ENCODE results near the gene MON2. TPM values are rescaled to one million over a fixed set of nuclear protein-coding genes. Genes with fewer than 3 reads are reported as not detected.

Gene MON2
- total and polyA plus RNA-seq, 2 donors (not counting 1 experiment from before 2014, with no cell fraction given), result 12.3 to 43.8 TPM

DNA sequence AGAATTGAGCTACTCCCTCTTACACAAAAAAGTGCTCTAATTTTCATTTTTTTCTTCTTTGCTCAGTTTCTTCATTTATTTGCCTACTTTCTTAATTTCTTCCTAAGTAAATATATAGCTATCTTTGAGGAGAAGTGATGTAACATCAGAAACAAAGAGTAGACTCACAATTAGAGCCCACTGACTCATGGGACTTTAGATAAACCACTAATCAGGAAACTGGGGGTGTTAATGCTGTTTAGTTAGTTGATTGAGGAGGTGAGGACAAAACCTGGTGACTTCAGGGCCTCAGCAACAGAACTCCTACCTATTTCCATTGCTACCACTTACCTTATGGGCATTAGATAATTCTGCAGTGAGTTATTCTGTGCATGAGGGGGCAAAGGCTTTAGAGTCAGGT is 151.7 kb downstream of the MON2 start:
- TF ChIP-seq EZH2 (IDR thresholded peaks at IDR 0.05; ENCODE audit: low read length, missing control alignments), result no peak
- TF ChIP-seq, protein P1, sequence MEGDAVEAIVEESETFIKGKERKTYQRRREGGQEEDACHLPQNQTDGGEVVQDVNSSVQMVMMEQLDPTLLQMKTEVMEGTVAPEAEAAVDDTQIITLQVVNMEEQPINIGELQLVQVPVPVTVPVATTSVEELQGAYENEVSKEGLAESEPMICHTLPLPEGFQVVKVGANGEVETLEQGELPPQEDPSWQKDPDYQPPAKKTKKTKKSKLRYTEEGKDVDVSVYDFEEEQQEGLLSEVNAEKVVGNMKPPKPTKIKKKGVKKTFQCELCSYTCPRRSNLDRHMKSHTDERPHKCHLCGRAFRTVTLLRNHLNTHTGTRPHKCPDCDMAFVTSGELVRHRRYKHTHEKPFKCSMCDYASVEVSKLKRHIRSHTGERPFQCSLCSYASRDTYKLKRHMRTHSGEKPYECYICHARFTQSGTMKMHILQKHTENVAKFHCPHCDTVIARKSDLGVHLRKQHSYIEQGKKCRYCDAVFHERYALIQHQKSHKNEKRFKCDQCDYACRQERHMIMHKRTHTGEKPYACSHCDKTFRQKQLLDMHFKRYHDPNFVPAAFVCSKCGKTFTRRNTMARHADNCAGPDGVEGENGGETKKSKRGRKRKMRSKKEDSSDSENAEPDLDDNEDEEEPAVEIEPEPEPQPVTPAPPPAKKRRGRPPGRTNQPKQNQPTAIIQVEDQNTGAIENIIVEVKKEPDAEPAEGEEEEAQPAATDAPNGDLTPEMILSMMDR (conservative IDR thresholded peaks at IDR 0.05 in 1 of 2, IDR thresholded peaks at IDR 0.05 in 1 of 2; ENCODE audit: low read depth in 1 of 2, low read length in 2 of 2), result no peak
- no peaks in the 10 kb centered on the region for H3K4me1 ChIP-seq (ENCODE audit: control insufficient read depth, extremely low read depth, insufficient read depth, low read length)
- H3K9me3 ChIP-seq (ENCODE audit: control insufficient read depth, insufficient read depth, low read depth, low read length), result no peaks in the 10 kb centered on the region
- H3K4me3 ChIP-seq (replicated peaks in 1 of 4; ENCODE audit: control extremely low read depth in 1 of 4, insufficient read depth in 1 of 4, low read depth in 3 of 4, low read length in 4 of 4), result no peak overlapping the region
- H3K9ac ChIP-seq (ENCODE audit: insufficient read depth, low read length), result no peak overlapping the region
- no peaks in the 10 kb centered on the region for H3K79me2 ChIP-seq (ENCODE audit: control insufficient read depth, insufficient read depth, low read length)
- H2AFZ ChIP-seq (ENCODE audit: low read length), result no peak overlapping the region
- H3K4me2 ChIP-seq (ENCODE audit: extremely low read depth, insufficient read depth, low read length), result no peak overlapping the region
- H3K27me3 ChIP-seq (ENCODE audit: control insufficient read depth, insufficient read depth, low read length), result no peaks in the 10 kb centered on the region
- no peak overlapping the region for H3K27ac ChIP-seq (ENCODE audit: insufficient read depth, low read length)
- H3K36me3 ChIP-seq (ENCODE audit: control insufficient read depth, insufficient read depth, low read length), result no peaks in the 10 kb centered on the region
- no peak for DNase-seq (ENCODE audit: low read depth in 2 of 2)
- no peaks in the 10 kb centered on the region for H4K20me1 ChIP-seq (ENCODE audit: control insufficient read depth, extremely low read depth, insufficient read depth, low read length)

DNA sequence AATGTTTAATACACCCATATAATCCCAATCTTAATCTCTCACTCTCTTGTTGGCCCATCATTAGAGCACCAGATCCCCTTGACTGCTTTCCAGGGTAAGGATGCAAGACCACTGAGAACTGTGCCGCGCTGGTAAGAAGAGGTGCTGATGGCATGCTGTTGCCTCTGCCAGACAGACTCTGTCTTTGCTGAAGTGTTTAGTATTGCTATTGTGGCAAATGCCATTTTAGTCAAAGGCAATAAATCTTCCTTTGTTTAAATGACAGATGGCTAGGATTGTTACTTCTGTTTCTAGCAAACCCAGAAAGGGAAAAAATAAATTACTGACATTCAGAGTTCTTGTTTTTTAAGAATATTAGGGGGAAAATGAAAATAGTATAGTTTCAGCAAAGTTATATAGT is 152.3 kb downstream of the MON2 start:
- no peak overlapping the region for H3K4me3 ChIP-seq (replicated peaks in 1 of 4; ENCODE audit: control extremely low read depth in 1 of 4, insufficient read depth in 1 of 4, low read depth in 3 of 4, low read length in 4 of 4)
- TF ChIP-seq, protein P1 (conservative IDR thresholded peaks at IDR 0.05 in 1 of 2, IDR thresholded peaks at IDR 0.05 in 1 of 2; ENCODE audit: low read depth in 1 of 2, low read length in 2 of 2), result no peak
- TF ChIP-seq EZH2 (IDR thresholded peaks at IDR 0.05; ENCODE audit: low read length, missing control alignments), result no peak
- H4K20me1 ChIP-seq (ENCODE audit: control insufficient read depth, extremely low read depth, insufficient read depth, low read length), result no peaks in the 10 kb centered on the region
- H3K4me1 ChIP-seq (ENCODE audit: control insufficient read depth, extremely low read depth, insufficient read depth, low read length), result no peaks in the 10 kb centered on the region
- no peak overlapping the region for H3K9ac ChIP-seq (ENCODE audit: insufficient read depth, low read length)
- H3K79me2 ChIP-seq (ENCODE audit: control insufficient read depth, insufficient read depth, low read length), result no peaks in the 10 kb centered on the region
- H3K27ac ChIP-seq (ENCODE audit: insufficient read depth, low read length), result no peak overlapping the region
- H3K27me3 ChIP-seq (ENCODE audit: control insufficient read depth, insufficient read depth, low read length), result no peaks in the 10 kb centered on the region
- no peaks in the 10 kb centered on the region for H3K36me3 ChIP-seq (ENCODE audit: control insufficient read depth, insufficient read depth, low read length)
- no peaks in the 10 kb centered on the region for H3K9me3 ChIP-seq (ENCODE audit: control insufficient read depth, insufficient read depth, low read depth, low read length)
- H3K4me2 ChIP-seq (ENCODE audit: extremely low read depth, insufficient read depth, low read length), result no peak overlapping the region
- DNase-seq (ENCODE audit: low read depth in 2 of 2), result no peak
- H2AFZ ChIP-seq (ENCODE audit: low read length), result no peak overlapping the region

DNA sequence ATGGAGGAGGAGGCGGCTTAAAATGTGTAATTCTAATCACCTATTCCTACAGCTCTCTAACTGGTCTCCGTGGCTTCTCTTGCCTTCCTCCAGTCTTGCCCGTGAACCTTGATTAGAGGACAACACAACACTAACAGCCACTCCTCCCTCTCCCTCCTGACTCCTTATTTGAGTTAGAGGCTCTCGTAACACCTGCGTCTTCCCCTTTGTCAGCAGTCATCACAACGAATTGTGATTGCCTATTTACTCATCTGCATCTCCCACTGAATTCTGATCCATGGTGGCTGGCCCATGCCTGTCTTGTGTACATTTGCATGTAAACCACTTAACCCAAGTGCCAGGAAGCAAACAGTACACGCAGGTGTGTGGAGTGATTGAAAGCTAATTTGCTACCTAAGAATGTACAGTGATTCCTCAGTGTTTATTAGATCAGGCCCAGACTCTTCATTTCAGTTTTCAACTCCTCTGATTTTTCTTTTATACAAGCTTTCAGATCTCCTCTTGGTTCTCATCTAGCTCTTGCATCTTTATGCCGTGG is 154.5 kb downstream of the MON2 start:
- H3K4me1 ChIP-seq (ENCODE audit: control insufficient read depth, extremely low read depth, insufficient read depth, low read length), result no peaks in the 10 kb centered on the region
- no peaks in the 10 kb centered on the region for H3K36me3 ChIP-seq (ENCODE audit: control insufficient read depth, insufficient read depth, low read length)
- H3K27ac ChIP-seq (ENCODE audit: insufficient read depth, low read length), result no peak overlapping the region
- H4K20me1 ChIP-seq (ENCODE audit: control insufficient read depth, extremely low read depth, insufficient read depth, low read length), result no peaks in the 10 kb centered on the region
- H2AFZ ChIP-seq (ENCODE audit: low read length), result no peak overlapping the region
- H3K9me3 ChIP-seq (ENCODE audit: control insufficient read depth, insufficient read depth, low read depth, low read length), result no peaks in the 10 kb centered on the region
- no peak overlapping the region for H3K4me2 ChIP-seq (ENCODE audit: extremely low read depth, insufficient read depth, low read length)
- no peak overlapping the region for H3K9ac ChIP-seq (ENCODE audit: insufficient read depth, low read length)
- no peak for DNase-seq (ENCODE audit: low read depth in 2 of 2)
- no peaks in the 10 kb centered on the region for H3K79me2 ChIP-seq (ENCODE audit: control insufficient read depth, insufficient read depth, low read length)
- H3K4me3 ChIP-seq (replicated peaks in 1 of 4; ENCODE audit: control extremely low read depth in 1 of 4, insufficient read depth in 1 of 4, low read depth in 3 of 4, low read length in 4 of 4), result no peak overlapping the region
- TF ChIP-seq, protein P1 (conservative IDR thresholded peaks at IDR 0.05 in 1 of 2, IDR thresholded peaks at IDR 0.05 in 1 of 2; ENCODE audit: low read depth in 1 of 2, low read length in 2 of 2), result no peak
- no peak for TF ChIP-seq EZH2 (IDR thresholded peaks at IDR 0.05; ENCODE audit: low read length, missing control alignments)
- H3K27me3 ChIP-seq (ENCODE audit: control insufficient read depth, insufficient read depth, low read length), result no peaks in the 10 kb centered on the region
